ENCODE data around the gene CD300C.
"Not testable (repeated sequence)": the region's sequence is repeated elsewhere in the genome, so short reads cannot be mapped to it uniquely, and the experiment has no call there.

The CD300C gene

GRCh38 chr17:74558882-74559519, 13.1 kb upstream of the CD300C start:
- no peak for DNase-seq

GRCh38 chr17:74558402-74558801, 12.5 kb upstream of the CD300C start:
- DNase-seq = not testable (repeated sequence)

GRCh38 chr17:74555427-74555940, 9.6 kb upstream of the CD300C start:
- no peak for DNase-seq

GRCh38 chr17:74554909-74555308, 9.0 kb upstream of the CD300C start:
- no peak for DNase-seq

- no peak for DNase-seq
Measured at GRCh38 chr17:74552037-74552436, 6.1 kb upstream of the CD300C start.

GRCh38 chr17:74550602-74551001, 4.7 kb upstream of the CD300C start:
- no peak for DNase-seq

GRCh38 chr17:74549343-74549742, 3.4 kb upstream of the CD300C start:
- no peak for DNase-seq

GRCh38 chr17:74547736-74548135, 1.8 kb upstream of the CD300C start:
- no peak for DNase-seq

GRCh38 chr17:74547264-74547663, 1.3 kb upstream of the CD300C start:
- DNase-seq = no peak

- DNase-seq = no peak
Measured at GRCh38 chr17:74546586-74546985, 671 bp upstream of the CD300C start.

- DNase-seq = no peak
Measured at GRCh38 chr17:74544991-74545842, 698 bp downstream of the CD300C start.

- no peak for DNase-seq
Measured at GRCh38 chr17:74543891-74544760, 1.8 kb downstream of the CD300C start.

- DNase-seq = no peak
Measured at GRCh38 chr17:74543406-74543805, 2.5 kb downstream of the CD300C start.

GRCh38 chr17:74542727-74543383, 3.1 kb downstream of the CD300C start:
- DNase-seq = no peak

- DNase-seq = no peak
Measured at GRCh38 chr17:74542166-74542565, 3.7 kb downstream of the CD300C start.

- no peak for DNase-seq
Measured at GRCh38 chr17:74541176-74542111, 4.5 kb downstream of the CD300C start.

GRCh38 chr17:74539281-74539820, 6.6 kb downstream of the CD300C start:
- no peak for DNase-seq

GRCh38 chr17:74536890-74537289, 9.0 kb downstream of the CD300C start:
- DNase-seq = no peak

- no peak for DNase-seq
Measured at GRCh38 chr17:74532115-74532514, 13.8 kb downstream of the CD300C start.

GRCh38 chr17:74531231-74531761, 14.6 kb downstream of the CD300C start, which contains the start of gene CD300LB:
Gene CD300LB (minus strand): TSS chr17:74531475. CDS start chr17:74531350, 125 bp downstream.
- DNase-seq = no peak

GRCh38 chr17:74530831-74531150, 15.1 kb downstream of the CD300C start:
- no peak for DNase-seq
